ENCODE data around the gene E2F4. TPM values are rescaled to one million over a fixed set of nuclear protein-coding genes. Genes with fewer than 3 reads are reported as not detected.

The E2F4 gene
- total RNA-seq, 1 experiment from 2014 or later, result 114 TPM

GRCh38 chr16:67170168-67170948, 21.6 kb upstream of the E2F4 start, which contains the start of gene NOL3:
TSS of gene NOL3 (plus strand) at chr16:67170538.
- H4K20me1 ChIP-seq (ENCODE audit: insufficient read depth), result no peaks in the 10 kb centered on the region
- BruUV-seq (replicated peaks), result no TSS peak
- ATAC-seq (peak; percentile 53), DNase-seq (ENCODE audit: low read depth, low spot score) (no peak)
- no peak within 1 kb of the TSS for H2AFZ ChIP-seq (ENCODE audit: low read depth, low read length, poor library complexity, severe bottlenecking)
- peak within 1 kb of the TSS; percentile 90 for H3K9ac ChIP-seq (ENCODE audit: low read length)
- H3K9me3 ChIP-seq (ENCODE audit: control insufficient read depth in 1 of 2, insufficient read depth in 1 of 2, low read depth in 1 of 2, low read length in 2 of 2), result no peaks in the 10 kb centered on the region
- RAD21 ChIA-PET (ENCODE audit: low non-redundant PET in 1 of 2, low total read pairs in 2 of 2, uncharacterized antibody in 2 of 2, unreplicated experiment in 2 of 2), result interaction anchor here (0.7 to 1.7 kb wide), 3 partner anchors 17 to 152 kb away, joined by 3 to 6 read pairs (median 3); no protein-coding TSS in a partner anchor
- H3K4me3 ChIP-seq (replicated peaks in 1 of 2; ENCODE audit: low read depth in 1 of 2, low read length in 2 of 2), result peak within 1 kb of the TSS; percentile 64 to 75
- CTCF ChIA-PET, result interaction anchor here (0.6 to 5.6 kb wide), 15 partner anchors 8 to 569 kb away, joined by 3 to 52 read pairs (median 4); partner anchors contain the start of genes CES3, FBXL8, FHOD1 and TRADD
- peak within 1 kb of the TSS; percentile 100 for H3K4me2 ChIP-seq (ENCODE audit: low read length)
- H3K4me1 ChIP-seq (ENCODE audit: control insufficient read depth in 1 of 2, insufficient read depth in 2 of 2, low read length in 2 of 2), result peaks cover 38 to 61% of the 10 kb centered on the region in 2 experiments
- peak within 1 kb of the TSS; percentile 81 for H3K27ac ChIP-seq (ENCODE audit: low read depth, low read length)
- peak; percentile 60; the same call in 1 of the 2 replicates for TF ChIP-seq POLR2AphosphoS5 (IDR thresholded peaks at IDR 0.05; ENCODE audit: low read depth, low read length)
- TF ChIP-seq ZFX (IDR thresholded peaks at IDR 0.05), result peak; percentile 45
- TF ChIP-seq TCF7L2 (IDR thresholded peaks at IDR 0.05; ENCODE audit: borderline replicate concordance, extremely low read depth, insufficient read depth, insufficient read length), result no peak
- peak; percentile 25 for TF ChIP-seq POLR2A (IDR thresholded peaks at IDR 0.05; ENCODE audit: borderline replicate concordance, extremely low read depth, insufficient read depth, insufficient read length)
- no peak for TF ChIP-seq EGR1 (IDR thresholded peaks at IDR 0.05; ENCODE audit: low read depth)
- no peak for TF ChIP-seq JUND (IDR thresholded peaks at IDR 0.05)
- no peak for TF ChIP-seq RAD21 (IDR thresholded peaks at IDR 0.05; ENCODE audit: low read depth)
- POLR2A ChIA-PET, result interaction anchor here (0.6 to 2.1 kb wide), 7 partner anchors 8 to 287 kb away, joined by 3 to 17 read pairs (median 4); partner anchors contain the start of genes FBXL8, TMEM208 and TRADD
- H3K36me3 ChIP-seq (ENCODE audit: control insufficient read depth in 1 of 2, insufficient read depth in 2 of 2, low read length in 2 of 2), result 0 out of 4 replicates have a peak, but pooled peaks cover 0 to 5% of the 10 kb centered on the region in 2 experiments
- H3K79me2 ChIP-seq (ENCODE audit: insufficient read depth, low read length), result peaks cover 8% of the 10 kb centered on the region; the same call in 1 of the 2 replicates
- H3K9me2 ChIP-seq (ENCODE audit: insufficient read depth), result no peaks in the 10 kb centered on the region
- intact Hi-C loops (cut with micrococcal nuclease), result no loop called here
- no peaks in the 10 kb centered on the region for H3K27me3 ChIP-seq (ENCODE audit: insufficient read depth, low read length)

All from HCT116 (cell line).